ENCODE results near the gene ADORA1. TPM values are rescaled to one million over a fixed set of nuclear protein-coding genes. Genes with fewer than 3 reads are reported as not detected.

ADORA1 gene
- total and polyA plus RNA-seq, 4 donors, result 0.33 to 1.1 (median 0.37) TPM

- no peak for TF ChIP-seq REST (IDR thresholded peaks at IDR 0.05)
Measured at GRCh38 chr1:203152158-203153034, 24.9 kb downstream of the ADORA1 start (continued).

- H3K27ac ChIP-seq (ENCODE audit: low read depth in 1 of 2, low read length in 2 of 2), result no peak overlapping the region
- no peak overlapping the region for H3K4me3 ChIP-seq (ENCODE audit: low read depth in 1 of 3, low read length in 3 of 3)
- H3K36me3 ChIP-seq (ENCODE audit: control insufficient read depth in 4 of 4, insufficient read depth in 3 of 4, low read depth in 1 of 4, low read length in 3 of 4), result no peaks in the 10 kb centered on the region
- H3K27me3 ChIP-seq (ENCODE audit: control insufficient read depth in 4 of 4, insufficient read depth in 4 of 4, low read length in 3 of 4), result no peaks in the 10 kb centered on the region
- WGBS, result 80% methylated on average over 9 of the region's 9 CpGs
- H3K9me3 ChIP-seq (ENCODE audit: control insufficient read depth in 4 of 4, low read length in 3 of 4), result peaks cover 0 to under 1% (median under 1%) of the 10 kb centered on the region in 4 donors
- TF ChIP-seq NR2F2 (IDR thresholded peaks at IDR 0.05) (no peak), SP1 (IDR thresholded peaks at IDR 0.05) (no peak), FOXA2 (IDR thresholded peaks at IDR 0.05) (no peak), HNF4A (conservative IDR thresholded peaks at IDR 0.05) (no peak), TAF1 (conservative IDR thresholded peaks at IDR 0.05) (no peak), RXRA (IDR thresholded peaks at IDR 0.05) (no peak)
- no peak overlapping the region for H3K9ac ChIP-seq (ENCODE audit: low read depth in 1 of 2, low read length in 2 of 2)
- DNase-seq (ENCODE audit: low spot score), result no peak
- no peaks in the 10 kb centered on the region for H3K4me1 ChIP-seq (ENCODE audit: control insufficient read depth in 4 of 4, insufficient read depth in 4 of 4, low read length in 3 of 4)
Measured at GRCh38 chr1:203153051-203153988, 25.8 kb downstream of the ADORA1 start.

- no peaks in the 10 kb centered on the region for H3K4me1 ChIP-seq (ENCODE audit: control insufficient read depth in 4 of 4, insufficient read depth in 4 of 4, low read length in 3 of 4)
- DNase-seq (ENCODE audit: low spot score), result no peak
- no peak overlapping the region for H3K9ac ChIP-seq (ENCODE audit: low read depth in 1 of 2, low read length in 2 of 2)
- H3K9me3 ChIP-seq (ENCODE audit: control insufficient read depth in 4 of 4, low read length in 3 of 4), result peaks cover 0 to 3% (median under 1%) of the 10 kb centered on the region in 4 donors
- no peaks in the 10 kb centered on the region for H3K27me3 ChIP-seq (ENCODE audit: control insufficient read depth in 4 of 4, insufficient read depth in 4 of 4, low read length in 3 of 4)
- H3K36me3 ChIP-seq (ENCODE audit: control insufficient read depth in 4 of 4, insufficient read depth in 3 of 4, low read depth in 1 of 4, low read length in 3 of 4), result no peaks in the 10 kb centered on the region
- 82% methylated on average over 13 of the region's 13 CpGs for whole genome bisulfite sequencing
- H3K27ac ChIP-seq (ENCODE audit: low read depth in 1 of 2, low read length in 2 of 2), result no peak overlapping the region
- H3K4me3 ChIP-seq (ENCODE audit: low read depth in 1 of 3, low read length in 3 of 3), result no peak overlapping the region
- TF ChIP-seq FOXA2 (IDR thresholded peaks at IDR 0.05) (no peak), FOXA1 (IDR thresholded peaks at IDR 0.05) (no peak), MAX (IDR thresholded peaks at IDR 0.05) (no peak), HNF4G (IDR thresholded peaks at IDR 0.05) (no peak), ZBTB33 (IDR thresholded peaks at IDR 0.05) (no peak), HNF4A (conservative IDR thresholded peaks at IDR 0.05) (no peak), RXRA (IDR thresholded peaks at IDR 0.05) (no peak), GABPA (IDR thresholded peaks at IDR 0.05 in 1 of 2, conservative IDR thresholded peaks at IDR 0.05 in 1 of 2) (no peak), TAF1 (conservative IDR thresholded peaks at IDR 0.05) (no peak), RAD21 (IDR thresholded peaks at IDR 0.05) (no peak), SP1 (IDR thresholded peaks at IDR 0.05) (no peak), YY1 (IDR thresholded peaks at IDR 0.05) (no peak), NR2F2 (IDR thresholded peaks at IDR 0.05) (no peak), JUND (IDR thresholded peaks at IDR 0.05) (no peak)
- TF ChIP-seq, protein P1, sequence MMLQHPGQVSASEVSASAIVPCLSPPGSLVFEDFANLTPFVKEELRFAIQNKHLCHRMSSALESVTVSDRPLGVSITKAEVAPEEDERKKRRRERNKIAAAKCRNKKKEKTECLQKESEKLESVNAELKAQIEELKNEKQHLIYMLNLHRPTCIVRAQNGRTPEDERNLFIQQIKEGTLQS (IDR thresholded peaks at IDR 0.05), result no peak
- TF ChIP-seq, protein P2, sequence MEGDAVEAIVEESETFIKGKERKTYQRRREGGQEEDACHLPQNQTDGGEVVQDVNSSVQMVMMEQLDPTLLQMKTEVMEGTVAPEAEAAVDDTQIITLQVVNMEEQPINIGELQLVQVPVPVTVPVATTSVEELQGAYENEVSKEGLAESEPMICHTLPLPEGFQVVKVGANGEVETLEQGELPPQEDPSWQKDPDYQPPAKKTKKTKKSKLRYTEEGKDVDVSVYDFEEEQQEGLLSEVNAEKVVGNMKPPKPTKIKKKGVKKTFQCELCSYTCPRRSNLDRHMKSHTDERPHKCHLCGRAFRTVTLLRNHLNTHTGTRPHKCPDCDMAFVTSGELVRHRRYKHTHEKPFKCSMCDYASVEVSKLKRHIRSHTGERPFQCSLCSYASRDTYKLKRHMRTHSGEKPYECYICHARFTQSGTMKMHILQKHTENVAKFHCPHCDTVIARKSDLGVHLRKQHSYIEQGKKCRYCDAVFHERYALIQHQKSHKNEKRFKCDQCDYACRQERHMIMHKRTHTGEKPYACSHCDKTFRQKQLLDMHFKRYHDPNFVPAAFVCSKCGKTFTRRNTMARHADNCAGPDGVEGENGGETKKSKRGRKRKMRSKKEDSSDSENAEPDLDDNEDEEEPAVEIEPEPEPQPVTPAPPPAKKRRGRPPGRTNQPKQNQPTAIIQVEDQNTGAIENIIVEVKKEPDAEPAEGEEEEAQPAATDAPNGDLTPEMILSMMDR (IDR thresholded peaks at IDR 0.05; ENCODE audit: low read depth, low read length, missing input control), result no peak
Measured at GRCh38 chr1:203153989-203154821, 26.7 kb downstream of the ADORA1 start.
